IPS DF 6.9 (cell line): ENCODE results near the gene PPP2R5A.
"Not testable (repeated sequence)": the region's sequence is repeated elsewhere in the genome, so short reads cannot be mapped to it uniquely, and the experiment has no call there.

Experiments
- DNase-seq: peaks from one replicate; pipeline ENCODE4 v3.0.0-alpha.2; 2013; ENCODE audit warnings: low read depth, low spot score
- H3K27ac ChIP-seq: one replicate; pipeline ENCODE4 v1.5.1; 2013; ENCODE audit warnings: low read length, control low read depth
- H3K27me3 ChIP-seq: 2 replicates; pipeline ENCODE4 v1.6.1; 2013; ENCODE audit warnings: mild to moderate bottlenecking, low read length; ENCODE audit not compliant: control insufficient read depth, insufficient read depth
- H3K36me3 ChIP-seq: 2 replicates; pipeline ENCODE4 v1.6.1; 2013; ENCODE audit warnings: low read length; ENCODE audit not compliant: control insufficient read depth, insufficient read depth
- H3K4me1 ChIP-seq: 2 replicates; pipeline ENCODE4 v1.6.1; 2013; ENCODE audit warnings: low read length; ENCODE audit not compliant: control insufficient read depth, insufficient read depth
- H3K4me3 ChIP-seq: 2 replicates; pipeline ENCODE4 v1.5.1; 2013; ENCODE audit warnings: mild to moderate bottlenecking, low read length
- H3K9me3 ChIP-seq: 2 replicates; pipeline ENCODE4 v1.6.1; 2013; ENCODE audit warnings: low read length, inconsistent platforms; ENCODE audit not compliant: control insufficient read depth, insufficient read depth
- WGBS: extraction: QIAGEN DNeasy Blood & Tissue Kit; methylation state at CpG from one replicate; pipeline ENCODE4 v1.1.7; 2013; ENCODE audit warnings: mixed read lengths, missing lambda C conversion rate; ENCODE audit not compliant: insufficient read length, insufficient coverage; 5-methylcytosine and 5-hydroxymethylcytosine counted together

The PPP2R5A gene

GRCh38 chr1:212295579-212295978, 10.4 kb downstream of the PPP2R5A start:
- no peak for DNase-seq
- no peaks in the 10 kb centered on the region for H3K9me3 ChIP-seq
- no peaks in the 10 kb centered on the region for H3K27me3 ChIP-seq
- no peaks in the 10 kb centered on the region for H3K36me3 ChIP-seq
- WGBS = 100% methylated on average over 2 of the region's 2 CpGs
- no peak overlapping the region for H3K27ac ChIP-seq
- H3K4me1 ChIP-seq = no peaks in the 10 kb centered on the region
- no peak overlapping the region for H3K4me3 ChIP-seq

DNA sequence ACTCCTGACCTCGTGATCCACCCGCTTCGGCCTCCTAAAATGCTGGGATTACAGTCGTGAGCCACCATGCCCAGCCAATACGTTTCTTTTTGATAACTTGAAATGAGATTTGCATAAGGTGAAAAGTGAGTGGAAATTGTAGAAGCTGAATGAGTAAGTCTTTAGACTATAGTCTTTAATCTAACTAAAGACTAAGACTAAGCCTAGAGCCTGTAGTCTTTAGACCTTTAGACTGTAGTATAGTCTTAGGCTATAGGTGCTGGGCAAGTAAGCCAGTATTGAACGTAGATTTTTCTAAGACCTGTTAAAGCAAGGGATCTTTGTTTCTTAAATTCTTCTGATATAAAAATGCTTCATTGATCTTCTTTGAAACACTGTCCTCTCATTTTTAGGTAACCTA, 12.1 kb downstream of the PPP2R5A start:
- no CpG with 5 or more reads among the region's 6 CpGs for WGBS
- DNase-seq = no peak
- Histone ChIP-seq H3K27ac (no peak overlapping the region), H3K4me1 (no peaks in the 10 kb centered on the region), H3K4me3 (no peak overlapping the region), H3K9me3 (no peaks in the 10 kb centered on the region), H3K27me3 (no peaks in the 10 kb centered on the region), H3K36me3 (no peaks in the 10 kb centered on the region)

GRCh38 chr1:212301580-212301979, 16.4 kb downstream of the PPP2R5A start:
- no peaks in the 10 kb centered on the region for H3K9me3 ChIP-seq
- WGBS = no CpG with 5 or more reads among the region's 1 CpG
- DNase-seq = no peak
- H3K27me3 ChIP-seq = no peaks in the 10 kb centered on the region
- H3K36me3 ChIP-seq = no peaks in the 10 kb centered on the region
- no peaks in the 10 kb centered on the region for H3K4me1 ChIP-seq
- no peak overlapping the region for H3K4me3 ChIP-seq
- H3K27ac ChIP-seq = no peak overlapping the region

DNA sequence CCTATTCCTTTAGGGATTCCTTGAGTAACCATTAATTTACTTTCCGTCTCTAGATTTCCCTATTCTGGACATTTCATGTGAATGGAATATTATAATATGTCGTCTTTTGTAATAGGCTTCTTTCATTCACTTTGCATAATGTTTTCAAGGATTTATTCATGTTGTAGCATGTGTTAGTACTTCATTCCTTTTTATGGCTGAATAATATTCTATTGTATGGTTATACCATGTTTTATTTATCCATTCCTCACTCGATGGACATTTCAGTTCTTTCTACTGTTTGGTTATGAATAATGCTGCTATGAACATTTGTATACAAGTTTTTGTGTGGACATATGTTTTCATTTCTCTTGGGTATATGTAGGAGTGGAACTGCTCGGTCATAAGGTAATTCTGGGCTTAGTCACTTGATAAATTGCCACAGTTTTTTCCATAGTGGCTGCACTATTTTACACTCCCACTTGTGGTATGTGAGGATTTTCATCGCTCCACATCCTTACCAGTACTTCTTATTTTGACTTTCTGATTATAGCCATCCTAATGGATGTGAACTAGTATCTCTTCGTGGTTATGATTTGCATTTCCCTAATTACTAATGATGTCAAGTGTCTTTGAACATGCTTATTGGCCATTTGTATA, 17.7 kb downstream of the PPP2R5A start:
- Histone ChIP-seq H3K27me3 (no peaks in the 10 kb centered on the region), H3K36me3 (no peaks in the 10 kb centered on the region), H3K4me1 (no peaks in the 10 kb centered on the region), H3K4me3 (no peak overlapping the region), H3K9me3 (no peaks in the 10 kb centered on the region), H3K27ac (no peak overlapping the region)
- no CpG with 5 or more reads among the region's 6 CpGs for WGBS
- DNase-seq = no peak

- H3K27me3 ChIP-seq = no peaks in the 10 kb centered on the region
- no peak for DNase-seq
These were observed 20.1 kb downstream of the PPP2R5A start for GRCh38 chr1:212305342-212305741.

DNA sequence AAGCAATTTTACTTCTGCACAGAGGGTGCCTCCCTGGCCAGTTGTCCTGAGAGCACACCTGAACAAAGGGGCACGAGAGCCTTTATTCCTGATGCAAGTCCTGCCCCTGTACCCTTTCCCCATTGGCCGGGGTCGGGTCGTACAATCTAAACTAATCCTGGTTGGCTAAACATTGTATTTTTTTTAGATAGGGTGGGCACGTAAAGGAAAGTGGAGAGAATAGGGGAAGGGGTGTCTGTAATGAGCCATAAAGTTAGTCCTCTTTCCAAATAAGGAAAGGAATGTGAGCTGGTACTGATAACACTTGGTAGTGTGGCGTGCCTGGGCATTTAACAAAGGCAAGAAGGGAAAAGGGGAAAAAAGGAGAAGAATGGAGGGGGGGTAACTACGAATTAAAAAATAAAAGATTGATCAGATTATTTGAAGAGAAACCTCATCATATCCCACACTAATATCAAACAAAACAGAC, 20.8 kb downstream of the PPP2R5A start:
- not testable (repeated sequence) for H3K4me3 ChIP-seq, H3K4me1 ChIP-seq, H3K9me3 ChIP-seq, DNase-seq, H3K27ac ChIP-seq, H3K27me3 ChIP-seq, H3K36me3 ChIP-seq
- no CpG with 5 or more reads among the region's 7 CpGs for WGBS

More at GRCh38 chr1:212305342-212305741, 20.1 kb downstream of the PPP2R5A start:
- Histone ChIP-seq H3K4me1 (no peaks in the 10 kb centered on the region), H3K36me3 (no peaks in the 10 kb centered on the region), H3K27ac (no peak overlapping the region), H3K4me3 (no peak overlapping the region), H3K9me3 (no peaks in the 10 kb centered on the region)

GRCh38 chr1:212309967-212310366, 24.8 kb downstream of the PPP2R5A start:
- H3K9me3 ChIP-seq = no peaks in the 10 kb centered on the region
- H3K27me3 ChIP-seq = no peaks in the 10 kb centered on the region
- no peak overlapping the region for H3K4me3 ChIP-seq
- no peak overlapping the region for H3K27ac ChIP-seq
- no peaks in the 10 kb centered on the region; the same call in 1 of the 2 replicates for H3K4me1 ChIP-seq
- no peak for DNase-seq
- no peaks in the 10 kb centered on the region for H3K36me3 ChIP-seq

- no peak overlapping the region for H3K27ac ChIP-seq
- H3K4me1 ChIP-seq = no peaks in the 10 kb centered on the region; the same call in 1 of the 2 replicates
- H3K9me3 ChIP-seq = no peaks in the 10 kb centered on the region
- no peaks in the 10 kb centered on the region for H3K27me3 ChIP-seq
- H3K36me3 ChIP-seq = no peaks in the 10 kb centered on the region
- DNase-seq = no peak
- H3K4me3 ChIP-seq = no peak overlapping the region
- WGBS = no CpG with 5 or more reads among the region's 3 CpGs
These were observed 25.2 kb downstream of the PPP2R5A start for GRCh38 chr1:212310383-212310782.

DNA sequence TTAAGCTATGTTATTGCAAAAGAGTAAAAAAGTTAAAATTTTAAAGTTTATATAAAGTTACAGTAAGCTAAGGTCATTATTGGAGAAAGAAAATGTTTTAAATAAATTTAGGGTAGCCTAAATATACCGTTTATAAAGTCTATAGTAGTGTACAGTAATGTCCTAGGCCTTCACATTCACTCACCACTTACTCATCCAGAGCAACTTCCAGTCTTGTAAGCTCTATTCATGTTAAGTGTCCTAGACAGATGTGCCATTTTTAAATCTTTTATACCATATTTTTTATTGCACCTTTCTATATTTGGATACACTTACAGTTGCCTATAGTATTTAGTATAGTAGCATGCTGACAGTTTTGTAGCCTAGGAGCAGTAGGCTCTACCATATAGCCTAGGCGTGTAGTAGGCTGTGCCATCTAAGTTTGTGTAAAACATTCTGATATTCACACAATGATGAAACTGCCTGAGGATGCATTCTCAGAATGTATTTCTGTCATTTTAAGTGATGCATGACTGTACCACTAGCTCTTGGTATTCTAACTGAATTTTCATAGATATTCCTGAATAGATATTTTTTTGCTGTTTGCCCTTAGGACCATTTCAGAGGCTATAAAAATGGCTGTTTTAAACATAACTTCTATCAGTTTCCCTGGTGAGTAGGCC, 26.8 kb downstream of the PPP2R5A start:
- no peak for DNase-seq
- H3K27me3 ChIP-seq = no peaks in the 10 kb centered on the region
- WGBS = no CpG with 5 or more reads among the region's 2 CpGs
- H3K4me3 ChIP-seq = no peak overlapping the region
- no peaks in the 10 kb centered on the region for H3K9me3 ChIP-seq
- H3K27ac ChIP-seq = no peak overlapping the region
- H3K36me3 ChIP-seq = no peaks in the 10 kb centered on the region
- no peaks in the 10 kb centered on the region; the same call in 1 of the 2 replicates for H3K4me1 ChIP-seq

- H3K9me3 ChIP-seq = no peaks in the 10 kb centered on the region
- whole genome bisulfite sequencing = no CpG with 5 or more reads among the region's 2 CpGs
- H3K27ac ChIP-seq = no peak overlapping the region
- H3K27me3 ChIP-seq = no peaks in the 10 kb centered on the region
- H3K4me1 ChIP-seq = no peaks in the 10 kb centered on the region; the same call in 1 of the 2 replicates
- DNase-seq = no peak
- no peaks in the 10 kb centered on the region for H3K36me3 ChIP-seq
- H3K4me3 ChIP-seq = no peak overlapping the region
These were observed 28.4 kb downstream of the PPP2R5A start for GRCh38 chr1:212313616-212314015.

DNA sequence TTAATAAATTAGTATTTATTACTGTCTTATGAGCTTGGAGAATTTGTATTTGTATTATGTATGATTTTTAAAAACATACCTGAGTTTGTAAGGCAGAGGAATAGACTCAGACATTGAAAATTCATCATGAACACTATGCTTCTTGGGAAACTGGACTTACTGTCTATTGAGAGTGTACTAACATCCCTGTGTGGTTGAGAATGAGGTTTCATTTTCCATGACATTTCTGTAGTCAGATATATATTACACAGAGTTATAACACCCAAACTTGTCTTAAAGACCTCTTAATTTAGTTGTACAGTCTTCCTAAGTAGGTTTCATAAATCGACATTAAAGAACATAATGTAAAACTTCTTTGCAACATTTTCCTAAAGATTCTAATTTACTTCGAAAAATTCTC, 30.0 kb downstream of the PPP2R5A start:
- Histone ChIP-seq H3K4me1 (no peaks in the 10 kb centered on the region; the same call in 1 of the 2 replicates), H3K27me3 (no peaks in the 10 kb centered on the region), H3K9me3 (no peaks in the 10 kb centered on the region), H3K27ac (no peak overlapping the region), H3K36me3 (no peaks in the 10 kb centered on the region), H3K4me3 (no peak overlapping the region)
- DNase-seq = no peak
- WGBS = no CpG with 5 or more reads among the region's 2 CpGs
